ENCODE data around the gene IFTAP.
"Not testable (repeated sequence)": the region's sequence is repeated elsewhere in the genome, so short reads cannot be mapped to it uniquely, and the experiment has no call there.

The IFTAP gene

GRCh38 chr11:36594316-36594989 is at the start of gene IFTAP:
TSS of gene IFTAP (plus strand) at chr11:36594502. CDS start at chr11:36610104, 15,602 bp downstream.
- H3K9me3 ChIP-seq (ENCODE audit: insufficient read depth, low read length), result no peaks in the 10 kb centered on the region
- no peak within 1 kb of the TSS for H3K4me2 ChIP-seq (ENCODE audit: low read length)
- H2AFZ ChIP-seq (ENCODE audit: low read depth, low read length), result no peak within 1 kb of the TSS
- H3K9ac ChIP-seq (ENCODE audit: low read length), result no peak within 1 kb of the TSS
- no peak within 1 kb of the TSS for H3K4me3 ChIP-seq (ENCODE audit: low read length)
- no peaks in the 10 kb centered on the region for H3K36me3 ChIP-seq (replicated peaks; ENCODE audit: low read depth, low read length)
- TF ChIP-seq EZH2phosphoT487 (IDR thresholded peaks at IDR 0.05; ENCODE audit: low read depth), result no peak
- TF ChIP-seq CTCF (IDR thresholded peaks at IDR 0.05; ENCODE audit: low read depth, low read length), result no peak
- H3K79me2 ChIP-seq (ENCODE audit: low read length), result no peaks in the 10 kb centered on the region
- peaks cover 29% of the 10 kb centered on the region for H3K27me3 ChIP-seq (ENCODE audit: low read depth, low read length)
- no peak within 1 kb of the TSS for H3K27ac ChIP-seq (ENCODE audit: low read length)
- no peaks in the 10 kb centered on the region for H4K20me1 ChIP-seq (ENCODE audit: insufficient read depth, low read length)
- H3K4me1 ChIP-seq (ENCODE audit: low read length), result no peaks in the 10 kb centered on the region

GRCh38 chr11:36550385-36551115 is 43.8 kb upstream of the IFTAP start:
- Histone ChIP-seq H3K4me3 (ENCODE audit: low read length) (no peak overlapping the region), H2AFZ (ENCODE audit: low read depth, low read length) (no peak overlapping the region), H3K27ac (ENCODE audit: low read length) (no peak overlapping the region), H4K20me1 (ENCODE audit: insufficient read depth, low read length) (no peaks in the 10 kb centered on the region), H3K4me2 (ENCODE audit: low read length) (no peak overlapping the region), H3K27me3 (ENCODE audit: low read depth, low read length) (no peaks in the 10 kb centered on the region), H3K36me3 (replicated peaks; ENCODE audit: low read depth, low read length) (no peaks in the 10 kb centered on the region), H3K9me3 (ENCODE audit: insufficient read depth, low read length) (no peaks in the 10 kb centered on the region), H3K79me2 (ENCODE audit: low read length) (no peaks in the 10 kb centered on the region), H3K4me1 (ENCODE audit: low read length) (no peaks in the 10 kb centered on the region), H3K9ac (ENCODE audit: low read length) (no peak overlapping the region)
- TF ChIP-seq EZH2phosphoT487 (IDR thresholded peaks at IDR 0.05; ENCODE audit: low read depth) (no peak), CTCF (IDR thresholded peaks at IDR 0.05; ENCODE audit: low read depth, low read length) (no peak)

GRCh38 chr11:36557390-36557789 is 36.9 kb upstream of the IFTAP start:
- not testable (repeated sequence) for H3K27ac ChIP-seq (ENCODE audit: low read length); H3K36me3 ChIP-seq (replicated peaks; ENCODE audit: low read depth, low read length); H3K4me2 ChIP-seq (ENCODE audit: low read length)

GRCh38 chr11:36557991-36558390 is 36.3 kb upstream of the IFTAP start:
- no peaks in the 10 kb centered on the region for H3K4me1 ChIP-seq (ENCODE audit: low read length)
- no peak overlapping the region for H3K4me2 ChIP-seq (ENCODE audit: low read length)
- H3K9ac ChIP-seq (ENCODE audit: low read length), result no peak overlapping the region
- no peak overlapping the region for H2AFZ ChIP-seq (ENCODE audit: low read depth, low read length)
- no peaks in the 10 kb centered on the region for H4K20me1 ChIP-seq (ENCODE audit: insufficient read depth, low read length)
- TF ChIP-seq EZH2phosphoT487 (IDR thresholded peaks at IDR 0.05; ENCODE audit: low read depth), result no peak
- no peak for TF ChIP-seq CTCF (IDR thresholded peaks at IDR 0.05; ENCODE audit: low read depth, low read length)
- peaks cover 25% of the 10 kb centered on the region for H3K27me3 ChIP-seq (ENCODE audit: low read depth, low read length)
- H3K27ac ChIP-seq (ENCODE audit: low read length), result no peak overlapping the region
- H3K4me3 ChIP-seq (ENCODE audit: low read length), result no peak overlapping the region
- no peaks in the 10 kb centered on the region for H3K79me2 ChIP-seq (ENCODE audit: low read length)
- H3K36me3 ChIP-seq (replicated peaks; ENCODE audit: low read depth, low read length), result no peaks in the 10 kb centered on the region
- no peaks in the 10 kb centered on the region for H3K9me3 ChIP-seq (ENCODE audit: insufficient read depth, low read length)

More at GRCh38 chr11:36557390-36557789, 36.9 kb upstream of the IFTAP start:
- not testable (repeated sequence) for H3K4me3 ChIP-seq (ENCODE audit: low read length); H2AFZ ChIP-seq (ENCODE audit: low read depth, low read length); H3K4me1 ChIP-seq (ENCODE audit: low read length); H3K79me2 ChIP-seq (ENCODE audit: low read length); H4K20me1 ChIP-seq (ENCODE audit: insufficient read depth, low read length); H3K9ac ChIP-seq (ENCODE audit: low read length); H3K9me3 ChIP-seq (ENCODE audit: insufficient read depth, low read length)
- peaks cover 20% of the 10 kb centered on the region for H3K27me3 ChIP-seq (ENCODE audit: low read depth, low read length)

Data from OCI-LY3 (cell line).